Islet of Langerhans (tissue), 1 donor: Measurements from ENCODE around the gene PLD1.
A peak's percentile ranks its signal among the peaks of the same experiment; 100 is the strongest.
"Not testable (repeated sequence)": the region's sequence is repeated elsewhere in the genome, so short reads cannot be mapped to it uniquely, and the experiment has no call there.

ENCODE experiments used
- FAIRE-seq: peaks from one replicate; lab custom pipeline; 2011; peaks lifted over from hg19 to GRCh38; lab: Jason Lieb, UNC

Gene PLD1

DNA sequence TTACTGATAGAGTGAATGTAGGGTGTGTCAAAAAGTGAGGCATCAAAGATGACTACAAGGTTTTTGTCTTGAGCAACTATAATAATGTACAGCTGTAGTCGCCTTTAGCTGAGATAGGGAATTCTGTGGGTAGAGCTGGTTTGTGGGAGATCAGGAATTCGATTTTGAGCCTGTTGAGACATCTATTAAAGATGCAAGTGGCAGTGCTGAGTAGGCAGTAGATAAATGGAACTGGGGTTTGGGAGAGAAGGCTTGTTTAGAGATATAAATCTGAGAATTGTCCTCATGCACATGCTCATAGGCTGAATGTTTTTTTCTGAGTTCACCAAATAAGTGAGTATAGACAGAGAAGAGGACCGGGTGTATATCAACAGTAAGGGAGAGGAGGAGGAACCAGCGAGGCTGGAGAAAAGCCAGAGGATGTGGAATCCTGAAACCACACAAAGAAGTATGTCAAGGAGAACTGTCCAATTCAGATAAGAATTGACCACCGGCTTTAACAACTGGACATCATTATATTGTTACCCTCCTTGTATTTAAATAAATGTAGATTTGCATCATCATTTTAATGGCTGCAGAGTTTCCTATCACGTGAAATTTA, 204.0 kb downstream of the PLD1 start:
- no peak for FAIRE-seq

DNA sequence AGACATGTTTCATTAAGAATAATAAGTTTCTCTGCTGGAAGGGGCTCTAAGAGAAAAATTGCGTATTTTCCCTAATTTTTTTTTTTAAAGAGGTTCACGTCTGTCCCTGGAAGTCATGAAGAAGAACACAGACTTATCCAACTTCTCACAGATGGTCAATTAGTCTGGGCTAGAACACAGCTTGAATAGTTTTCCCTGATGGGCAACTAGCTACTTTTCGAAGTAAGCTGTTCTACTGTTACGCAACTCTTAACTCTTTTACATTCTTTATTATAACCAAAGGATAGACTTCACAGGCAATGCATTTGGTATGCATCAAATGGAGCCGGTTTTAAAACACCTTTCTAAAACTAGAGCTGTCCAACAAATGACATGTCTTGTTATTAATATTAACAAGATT, 205.9 kb downstream of the PLD1 start:
- no peak for FAIRE-seq

DNA sequence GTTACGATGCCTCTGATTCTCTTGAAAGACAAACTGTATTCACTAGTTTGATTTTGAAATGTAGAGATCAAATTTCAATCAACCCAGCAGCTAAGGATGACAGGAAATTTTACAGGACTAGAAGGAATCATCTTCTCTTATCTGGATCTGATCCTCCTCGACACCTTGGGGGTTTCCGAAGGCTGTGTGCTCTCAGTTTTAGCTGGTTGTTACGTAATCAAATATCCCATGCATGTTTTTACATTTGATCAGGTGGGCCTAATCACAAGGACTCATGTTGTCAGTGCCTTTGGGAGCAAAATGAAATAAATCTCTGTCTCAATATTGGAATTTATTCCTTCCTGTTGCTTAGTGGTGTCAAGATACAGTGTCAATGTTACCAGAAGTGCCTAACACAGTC, 208.2 kb downstream of the PLD1 start:
- no peak for FAIRE-seq

DNA sequence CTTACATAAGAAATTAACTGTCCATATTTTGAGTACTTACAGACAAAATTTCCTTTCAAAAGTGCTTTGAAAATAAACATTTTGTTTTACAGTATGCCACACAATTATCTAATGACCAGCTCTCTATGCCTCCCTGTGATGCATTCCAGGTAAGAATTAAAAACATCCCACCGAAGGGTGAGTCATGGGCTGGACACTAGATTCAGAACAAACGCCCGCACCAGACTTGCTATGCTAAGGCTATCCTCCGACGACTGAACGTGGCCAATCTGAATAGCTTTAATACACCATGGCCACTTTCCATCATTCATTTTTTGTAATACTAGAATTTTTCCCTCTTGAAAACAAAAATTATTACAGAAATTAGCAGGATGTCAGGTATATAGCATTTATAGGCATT, 210.3 kb downstream of the PLD1 start:
- no peak for FAIRE-seq

DNA sequence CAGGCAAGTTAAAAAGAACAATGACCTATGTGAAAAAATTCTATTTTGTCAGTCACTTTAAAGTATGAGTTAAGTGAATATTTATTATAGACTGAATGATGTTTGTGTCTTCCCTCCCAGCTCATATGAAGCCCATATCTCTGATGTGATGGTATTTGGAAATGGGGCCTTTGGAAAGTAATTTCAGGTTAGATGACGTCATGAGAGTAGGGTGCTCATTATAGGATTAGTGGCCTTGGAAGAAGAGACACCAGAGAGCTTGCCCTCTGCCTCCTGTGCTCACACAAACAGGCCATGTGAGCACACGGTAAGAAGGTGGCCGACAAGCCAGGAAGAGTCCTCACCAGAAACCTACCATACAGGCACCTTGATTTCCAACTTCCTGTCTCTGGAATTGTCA, 211.3 kb downstream of the PLD1 start:
- FAIRE-seq = no peak

DNA sequence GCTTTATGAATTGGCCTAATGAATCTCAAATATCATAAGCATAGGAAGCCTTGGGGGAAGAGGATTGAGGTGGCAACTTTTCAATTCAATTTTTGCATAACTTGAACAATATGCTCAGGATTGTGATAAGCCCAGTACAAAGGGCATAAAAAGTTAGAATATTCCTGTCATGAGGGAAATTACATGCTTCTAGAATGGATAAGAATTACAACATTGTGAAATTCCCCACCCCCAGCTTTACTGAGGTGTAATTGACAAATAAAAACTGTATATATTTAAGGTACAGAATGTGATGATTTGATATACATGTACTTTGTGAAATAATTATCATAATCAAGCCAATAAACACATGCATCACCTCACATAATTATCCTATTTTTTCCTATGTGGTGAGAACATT, 217.5 kb downstream of the PLD1 start:
- FAIRE-seq = no peak

DNA sequence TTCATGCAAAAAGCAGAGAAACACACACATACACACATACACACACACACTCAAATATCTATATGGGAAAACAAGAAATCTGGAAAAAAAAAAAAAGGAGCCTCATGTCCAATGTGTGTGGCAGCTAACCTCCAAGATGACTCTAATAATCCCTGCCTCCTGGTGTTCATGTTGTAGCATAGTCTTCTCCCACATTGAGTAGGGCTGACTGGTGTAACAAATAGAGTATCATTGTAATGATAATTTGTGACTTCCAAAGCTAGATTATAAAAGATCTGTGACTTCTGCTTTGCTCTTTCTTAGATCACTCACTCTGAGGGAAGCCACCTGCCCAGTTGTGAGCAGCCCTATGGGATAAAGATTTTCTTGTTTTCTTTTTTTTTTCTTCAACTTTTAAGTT, 219.2 kb downstream of the PLD1 start:
- FAIRE-seq = no peak

DNA sequence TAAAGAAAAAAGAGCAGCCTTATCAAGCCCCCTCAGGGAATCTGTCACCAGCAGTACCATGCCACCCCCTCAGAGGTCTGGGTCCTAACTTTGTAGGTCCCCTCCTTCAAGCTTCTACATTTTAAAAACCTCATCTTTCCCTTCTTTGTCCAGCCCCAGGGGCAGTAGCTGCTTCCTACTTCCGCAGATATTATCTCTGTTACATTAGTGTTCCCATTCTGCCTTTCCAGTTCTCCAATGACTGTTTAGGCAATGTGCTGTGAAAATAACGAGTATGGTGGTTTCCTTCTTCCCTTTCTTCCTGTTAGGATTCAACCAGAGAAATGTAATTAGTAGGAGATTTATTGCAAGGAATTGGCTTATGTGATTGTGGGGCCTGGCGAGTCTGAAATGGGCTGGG, 224.0 kb downstream of the PLD1 start:
- FAIRE-seq = no peak

DNA sequence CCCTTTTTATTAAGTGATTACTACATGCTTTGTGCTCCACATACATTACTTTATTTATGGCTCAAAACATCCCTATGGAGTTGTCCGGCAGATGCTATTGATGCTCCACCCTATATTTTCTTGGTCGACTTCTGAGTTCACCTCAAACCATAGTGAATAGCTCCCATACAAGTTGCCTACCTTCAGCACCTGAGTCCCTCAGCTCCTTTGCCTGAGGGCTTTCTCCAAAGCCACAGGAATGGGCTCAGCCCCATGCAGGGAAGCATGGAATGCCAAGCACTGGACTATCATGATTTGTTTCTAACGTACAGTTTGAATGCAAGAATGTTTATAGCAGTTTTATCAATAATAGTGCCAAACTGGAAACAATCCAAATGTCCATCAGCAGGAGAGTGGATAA, 225.2 kb downstream of the PLD1 start:
- no peak for FAIRE-seq

DNA sequence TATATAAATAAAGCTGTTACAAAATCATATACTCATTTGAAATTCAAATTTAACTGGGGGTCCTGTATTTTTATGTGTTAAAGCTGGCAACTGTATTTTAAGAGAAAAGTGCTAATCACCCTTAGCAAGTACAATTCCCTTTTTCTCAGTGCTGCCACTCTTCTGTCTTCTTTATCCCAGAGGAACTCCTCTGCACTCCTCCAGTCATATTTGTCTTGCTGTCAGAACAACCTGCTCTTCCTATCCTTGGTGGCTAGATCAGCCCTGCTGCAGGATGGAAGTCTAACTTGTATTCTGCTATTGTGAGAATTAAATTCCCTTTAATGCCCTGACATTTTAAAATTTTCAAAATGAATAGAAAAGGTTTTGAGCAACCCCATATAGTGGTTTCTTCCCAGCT, 226.2 kb downstream of the PLD1 start:
- FAIRE-seq = no peak

DNA sequence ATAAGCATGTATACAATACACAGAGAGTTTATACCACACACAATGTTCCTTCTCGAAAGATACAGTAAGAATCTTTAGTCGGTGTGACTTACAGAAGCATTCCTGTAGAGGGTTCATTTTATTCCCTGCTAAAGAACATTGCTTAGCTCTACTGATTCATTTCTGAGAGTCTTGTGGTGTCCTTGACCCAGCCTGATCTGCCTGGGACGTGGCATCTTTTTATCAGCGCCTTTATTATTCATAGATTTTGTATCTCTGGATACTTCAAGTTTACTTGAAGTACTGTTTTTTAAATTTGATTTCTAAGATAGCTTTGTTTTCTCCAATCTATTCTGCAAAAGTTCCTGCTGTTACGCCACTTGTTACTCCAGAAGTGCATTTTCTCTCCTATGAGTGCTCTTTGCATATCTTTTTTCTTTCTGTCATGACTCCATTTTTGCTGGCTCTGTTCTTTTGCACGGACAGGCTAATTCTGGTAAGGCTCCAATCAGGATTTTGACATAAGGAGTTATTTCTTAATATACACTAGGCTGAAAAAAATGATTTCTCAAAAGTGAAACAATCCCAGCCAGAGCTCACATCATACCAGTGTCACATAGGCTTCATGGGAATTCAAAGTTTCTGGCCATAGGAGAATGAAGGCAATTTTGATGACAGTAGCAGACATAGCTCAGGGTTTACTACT, 235.6 kb downstream of the PLD1 start:
- FAIRE-seq = no peak

DNA sequence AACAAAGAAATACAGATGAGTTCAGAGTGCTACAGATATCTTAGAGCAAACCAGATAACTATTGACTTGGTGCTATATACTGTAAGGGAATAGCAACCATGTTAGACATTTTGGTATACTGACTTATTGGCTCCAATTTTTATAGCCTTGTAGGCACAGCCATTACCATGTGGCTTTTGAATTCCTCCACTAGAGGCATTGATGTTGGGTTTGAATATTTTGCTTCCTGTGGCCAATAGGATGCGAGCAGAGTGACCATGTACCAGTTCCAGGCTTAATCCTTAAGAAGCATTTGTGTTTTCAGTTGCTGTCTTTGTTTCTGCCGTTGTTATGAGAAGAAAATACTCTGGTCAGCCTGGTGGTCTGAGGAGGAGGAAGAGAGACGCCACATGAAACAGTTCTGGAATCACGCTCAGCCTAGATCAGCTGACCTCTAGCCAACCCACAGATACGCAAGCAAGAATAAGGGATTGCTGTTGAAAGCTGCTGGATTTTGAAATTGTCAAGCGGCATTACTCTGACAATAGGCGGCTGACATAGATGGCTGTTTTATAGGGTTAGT, 240.6 kb downstream of the PLD1 start:
- no peak for FAIRE-seq

DNA sequence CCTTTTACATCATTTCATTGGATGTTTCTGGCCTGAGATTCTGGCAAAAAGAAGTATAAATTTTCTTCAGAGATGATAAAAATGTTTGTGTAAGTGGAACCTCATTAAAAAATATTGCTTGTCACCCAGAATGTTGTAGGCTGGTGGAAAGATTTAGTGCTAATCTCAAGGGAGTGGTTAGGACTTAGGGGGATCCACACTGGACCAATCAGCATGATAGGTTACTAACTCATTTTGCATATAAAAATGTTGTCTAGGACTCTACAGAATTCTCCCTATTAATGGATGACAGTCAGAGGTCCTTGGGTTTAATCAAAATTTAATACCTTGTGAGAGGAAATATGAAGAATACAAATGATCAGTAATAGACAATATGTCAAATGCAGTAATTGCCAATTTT, 241.5 kb downstream of the PLD1 start:
- no peak for FAIRE-seq

DNA sequence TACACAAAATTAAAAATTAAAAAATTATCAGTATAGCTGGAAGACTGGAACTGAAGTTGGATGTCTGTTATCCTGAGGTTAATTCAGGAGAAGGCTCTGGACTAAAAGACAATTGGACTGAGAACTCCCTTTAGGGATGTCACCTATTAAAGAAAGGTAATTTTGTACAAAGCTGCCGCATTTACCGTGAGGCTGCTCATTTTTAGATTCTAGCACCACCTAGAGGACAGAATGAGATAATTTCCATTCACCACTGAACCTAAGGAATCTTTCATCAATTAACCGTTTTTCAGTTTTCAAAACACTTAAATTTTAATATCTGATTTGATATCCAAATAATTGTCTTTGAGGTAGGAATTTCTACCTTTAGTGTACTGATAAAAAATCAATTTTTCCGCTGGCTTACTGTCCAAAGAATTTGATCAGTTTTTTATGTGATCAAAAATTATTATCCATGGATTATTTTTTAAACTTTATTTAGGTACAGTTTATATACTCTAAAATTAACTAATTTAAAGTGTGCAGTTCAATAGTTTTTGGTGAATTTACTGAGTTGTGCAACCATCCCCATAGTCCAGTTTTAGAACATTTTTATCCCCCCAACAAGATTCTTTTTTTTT, 243.4 kb downstream of the PLD1 start:
- FAIRE-seq = peak; percentile 98

DNA sequence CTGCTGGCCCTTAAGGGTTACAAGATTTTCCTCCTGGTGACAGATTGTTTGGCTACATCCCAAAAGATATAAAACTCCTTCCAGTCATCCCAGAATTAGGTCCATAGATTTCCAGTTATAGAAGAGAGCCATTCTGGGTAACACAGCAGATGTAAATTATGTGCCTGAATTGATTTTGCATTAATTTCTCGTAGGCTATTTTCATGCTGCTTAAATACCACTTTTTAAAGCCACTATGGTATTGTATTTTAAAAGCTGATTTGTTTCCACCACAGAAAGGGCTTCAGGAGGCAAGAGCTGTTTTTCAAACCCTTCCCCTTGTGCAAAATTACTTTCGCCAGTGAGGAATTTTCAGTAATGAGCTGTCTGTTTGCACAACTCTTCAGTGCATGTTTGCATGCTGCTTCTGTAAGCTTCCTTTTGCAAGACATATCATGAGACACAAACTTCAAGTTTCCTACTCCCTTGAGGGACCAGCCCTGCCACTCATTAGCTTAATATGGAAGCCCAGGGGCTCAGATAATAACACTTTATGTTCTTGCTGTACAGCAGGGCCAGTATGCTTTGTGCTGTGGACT, 244.7 kb downstream of the PLD1 start:
- peak; percentile 9 for FAIRE-seq

DNA sequence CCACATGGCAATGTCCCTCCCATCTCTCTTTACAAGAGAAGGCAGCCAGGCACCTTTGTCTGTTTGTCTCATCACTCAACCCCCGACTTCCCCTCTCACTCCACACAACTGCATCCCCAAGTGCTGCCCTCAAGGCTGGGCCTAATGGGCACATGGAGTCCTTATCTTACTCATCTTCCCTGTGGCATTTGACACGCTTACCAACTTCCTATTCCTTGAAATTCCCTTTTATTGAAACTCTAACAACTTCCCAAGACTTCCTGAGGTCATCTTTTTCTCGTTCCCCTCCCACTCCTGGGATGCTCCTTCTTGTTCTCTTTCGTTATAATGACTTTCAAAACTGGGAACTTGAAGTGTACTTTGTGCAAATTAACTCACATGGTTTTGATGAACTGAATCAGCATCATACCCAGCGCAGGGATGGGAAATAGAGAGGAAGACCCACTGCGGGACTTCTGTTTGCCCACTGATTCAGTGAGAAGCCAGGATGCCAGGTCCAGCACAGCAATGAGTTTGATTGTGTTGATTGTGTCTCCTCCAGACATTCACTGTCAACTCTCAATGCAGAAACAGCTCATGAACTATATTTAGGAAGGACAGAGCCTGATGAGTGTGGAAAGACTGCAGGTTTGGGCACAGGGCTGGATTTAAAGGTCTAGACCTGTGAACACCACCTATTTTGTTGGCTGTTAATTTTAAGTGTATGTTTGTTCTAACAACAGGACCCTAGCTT, 245.4 kb downstream of the PLD1 start:
- no peak for FAIRE-seq

DNA sequence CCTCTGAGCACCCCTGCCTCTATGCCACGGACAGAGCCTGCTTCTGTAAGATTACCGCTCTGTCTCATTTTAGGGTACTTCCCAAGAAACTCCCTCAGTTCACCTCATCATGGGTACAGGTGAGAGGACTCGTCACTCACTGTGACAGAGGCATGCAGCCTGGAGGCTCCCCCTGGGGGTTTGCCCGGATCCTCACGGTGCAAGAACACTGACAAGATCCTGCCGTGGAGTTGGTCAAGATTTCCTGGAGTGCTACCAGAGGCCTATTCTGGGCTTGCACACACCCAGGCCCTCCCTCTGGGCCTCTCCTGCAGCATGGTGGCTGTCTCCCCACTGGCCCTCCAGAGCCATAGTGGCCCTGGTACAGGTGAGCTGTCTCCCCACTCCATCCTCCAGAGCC, 247.0 kb downstream of the PLD1 start:
- FAIRE-seq = no peak

DNA sequence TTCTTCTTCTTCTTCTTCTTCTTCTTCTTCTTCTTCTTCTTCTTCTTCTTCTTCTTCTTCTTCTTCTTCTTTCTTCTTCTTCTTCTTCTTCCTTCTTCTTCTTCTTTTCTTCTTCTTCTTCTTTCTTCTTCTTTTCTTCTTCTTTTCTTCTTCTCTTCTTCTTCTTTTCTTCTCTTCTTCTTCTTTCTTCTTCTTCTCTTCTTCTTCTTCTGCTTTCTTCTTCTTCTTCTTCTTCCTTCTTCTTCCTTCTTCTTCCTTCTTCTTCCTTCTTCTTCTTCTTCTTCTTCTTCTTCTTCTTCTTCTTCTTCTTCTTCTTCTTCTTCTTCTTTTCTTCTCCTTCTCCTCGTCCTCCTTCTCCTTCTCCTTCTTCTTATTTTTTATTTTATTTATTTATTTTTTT, 247.8 kb downstream of the PLD1 start:
- not testable (repeated sequence) for FAIRE-seq

DNA sequence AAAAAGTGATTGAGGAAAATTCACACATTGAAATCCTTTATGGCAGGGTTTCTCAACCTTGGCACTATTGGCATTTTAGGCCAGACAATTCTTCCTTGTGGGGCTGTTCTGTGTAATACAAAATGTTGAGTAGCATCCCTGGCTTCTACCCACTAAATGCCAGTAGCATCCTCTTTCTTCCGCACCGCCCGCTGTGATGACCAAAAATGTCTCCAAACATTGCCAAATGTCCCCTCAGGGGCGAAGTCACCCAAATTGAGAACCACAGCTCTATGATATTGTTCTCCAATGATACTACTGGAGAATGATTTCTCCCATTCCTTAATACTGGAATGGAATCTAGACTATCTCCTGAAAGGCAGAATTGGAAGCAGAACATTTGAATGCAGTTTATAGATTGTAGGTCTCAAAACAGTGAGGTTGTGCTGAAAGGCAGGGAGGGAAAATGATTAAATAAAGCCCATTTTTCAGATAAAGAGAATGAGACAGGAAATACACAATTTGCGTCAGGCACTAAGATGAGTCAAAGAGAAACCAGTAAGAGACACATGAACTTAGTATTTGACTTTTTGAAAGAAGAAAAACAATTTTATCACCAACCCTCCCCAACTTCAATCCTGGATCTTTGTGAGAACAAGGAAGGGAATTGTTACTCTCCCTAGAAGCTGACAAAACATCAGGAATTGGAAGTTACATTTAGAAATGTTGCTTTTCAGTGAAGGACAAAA, 248.5 kb downstream of the PLD1 start:
- no peak for FAIRE-seq

DNA sequence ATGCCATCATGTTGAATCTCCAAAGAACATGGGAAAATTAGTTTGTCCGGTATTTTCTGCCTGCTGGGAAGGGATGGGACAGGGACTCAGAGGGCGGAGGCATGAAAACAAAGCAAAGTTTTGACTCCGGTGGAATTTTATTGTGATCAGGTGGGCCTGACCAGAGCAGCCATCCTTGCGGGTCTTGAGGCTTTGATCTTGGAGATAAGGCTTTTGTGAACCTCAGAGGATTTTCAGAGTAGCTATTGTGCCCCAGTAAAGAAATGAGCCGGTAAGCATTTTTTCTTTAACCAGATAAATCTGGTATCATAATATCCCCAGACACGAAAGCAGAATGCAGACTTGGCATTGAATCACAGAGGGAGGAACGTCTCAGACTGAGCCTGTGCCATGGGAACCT, 250.7 kb downstream of the PLD1 start:
- no peak for FAIRE-seq

DNA sequence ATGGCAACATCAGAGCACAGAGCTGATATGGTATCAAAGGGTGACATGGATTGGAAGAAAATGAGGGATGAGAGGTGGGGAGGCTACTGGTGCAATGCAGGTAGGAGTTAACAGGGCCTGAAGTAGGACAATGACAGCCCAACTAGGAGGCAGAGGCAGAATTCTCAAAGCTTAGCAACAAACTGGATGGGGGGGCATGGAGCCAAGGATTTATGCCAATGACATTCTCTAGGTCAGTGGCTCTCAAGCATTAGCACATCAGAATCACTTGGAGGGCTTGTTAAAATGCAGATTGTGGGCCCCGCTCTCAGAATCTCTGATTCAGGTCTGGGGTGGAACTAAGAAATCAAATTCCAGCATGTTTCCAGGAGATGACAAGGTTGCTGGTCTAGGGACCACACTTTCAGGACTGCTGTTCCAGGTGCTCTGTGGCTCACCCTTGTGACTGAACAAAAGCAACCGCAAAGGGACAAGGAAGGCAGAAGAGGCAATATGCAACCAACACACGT, 252.0 kb downstream of the PLD1 start:
- FAIRE-seq = no peak

DNA sequence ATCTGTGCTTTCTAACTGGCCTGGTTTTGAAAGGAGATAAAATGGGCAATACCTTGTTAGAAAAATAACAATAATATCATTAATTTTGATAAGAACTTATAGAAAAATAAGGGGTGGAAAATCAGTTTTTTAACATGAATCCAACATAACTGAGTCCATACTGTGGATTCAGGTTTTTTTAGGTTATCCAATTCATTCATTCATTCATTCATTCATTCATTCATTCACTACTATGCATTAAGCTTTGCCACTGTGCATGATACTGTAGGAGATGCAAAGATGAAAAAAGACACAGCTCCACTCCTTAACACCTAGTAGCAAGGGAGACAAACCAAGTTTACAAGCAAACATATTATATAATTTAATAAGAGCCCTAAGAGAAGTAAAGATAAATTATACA, 253.1 kb downstream of the PLD1 start:
- no peak for FAIRE-seq
